AG08396 (cell line): ENCODE measurements around the gene SMIM29.

Experiments
- DNase-seq: peaks from one replicate; pipeline ENCODE4 v3.0.0; 2012; ENCODE audit warnings: low spot score, mixed read lengths

SMIM29 gene

DNA sequence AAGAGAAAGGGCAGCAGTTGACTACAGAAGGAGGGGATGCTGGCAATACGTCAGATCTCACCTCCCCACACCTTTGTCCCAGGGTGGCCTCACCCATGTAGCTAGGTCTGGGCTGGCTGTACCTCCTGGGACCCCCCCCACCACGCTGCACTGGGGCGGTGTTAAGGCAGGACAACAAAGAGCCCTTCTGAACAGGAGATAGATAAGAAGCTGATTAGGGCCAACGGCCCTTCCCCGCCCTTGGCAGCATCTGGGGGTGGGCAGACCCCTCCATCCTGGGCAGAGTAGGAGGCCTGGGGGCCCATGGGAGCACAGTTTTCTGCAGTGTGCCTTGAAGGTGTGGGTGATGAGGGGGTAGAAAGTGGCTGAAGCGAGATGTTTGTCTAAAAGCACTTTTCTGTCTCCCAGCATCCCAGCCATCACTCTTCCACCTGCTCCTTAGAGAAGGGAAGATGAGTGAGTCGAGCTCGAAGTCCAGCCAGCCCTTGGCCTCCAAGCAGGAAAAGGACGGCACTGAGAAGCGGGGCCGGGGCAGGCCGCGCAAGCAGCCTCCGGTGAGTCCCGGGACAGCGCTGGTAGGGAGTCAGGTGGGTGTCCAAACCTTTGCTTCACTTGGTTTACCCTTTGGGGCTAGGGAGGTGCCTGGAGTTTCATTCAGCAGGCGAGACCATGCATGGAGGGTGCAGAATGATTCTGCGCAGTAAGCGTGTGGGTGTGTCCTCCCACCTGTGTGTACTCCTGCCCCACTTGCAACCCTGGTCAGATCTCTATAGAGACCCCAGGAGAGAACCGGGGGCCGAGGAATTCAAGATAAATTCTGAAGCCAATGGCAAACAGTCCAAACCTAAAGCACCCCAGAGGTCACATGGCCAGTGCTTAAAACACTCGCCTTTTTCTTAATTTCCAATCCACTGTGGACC lies 8.2 kb downstream of the SMIM29 start:
- DNase-seq: peak; percentile 5

DNA sequence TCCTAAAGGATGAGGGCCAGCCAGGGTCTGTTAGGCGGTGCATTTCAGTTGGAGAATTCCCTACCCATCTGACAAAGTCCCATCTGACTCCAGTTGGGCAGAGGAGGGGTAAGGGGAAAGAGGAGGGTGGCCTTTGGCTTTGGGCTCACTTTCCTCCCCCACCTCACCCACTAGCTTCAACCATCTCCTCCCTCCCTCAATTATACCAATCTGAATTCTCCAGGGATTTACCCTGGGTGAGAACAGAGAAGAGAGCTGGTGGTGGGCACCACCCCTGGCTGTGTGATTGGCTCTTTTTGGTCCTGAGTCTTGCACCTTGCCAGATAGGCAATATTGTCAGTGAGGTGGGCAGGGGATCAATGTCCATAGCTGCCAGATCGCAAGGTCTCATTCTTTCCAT lies 8.9 kb downstream of the SMIM29 start:
- no peak for DNase-seq

DNA sequence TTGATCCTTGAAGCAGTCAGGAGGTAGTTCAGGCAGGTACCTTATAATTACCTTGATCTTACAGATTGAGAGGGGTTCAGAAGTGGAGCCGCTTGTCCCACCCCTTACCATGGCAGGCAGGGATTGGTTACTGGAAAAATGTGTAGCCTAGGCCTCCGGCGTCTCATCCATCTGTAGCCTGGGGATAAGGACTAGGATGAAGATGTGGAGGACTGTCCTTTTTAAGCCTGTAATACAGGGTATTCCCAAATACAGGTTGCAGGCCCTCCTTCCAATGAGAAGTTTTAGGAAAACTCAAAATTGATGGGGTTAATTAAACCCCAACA lies 9.3 kb downstream of the SMIM29 start:
- peak; percentile 4 for DNase-seq

DNA sequence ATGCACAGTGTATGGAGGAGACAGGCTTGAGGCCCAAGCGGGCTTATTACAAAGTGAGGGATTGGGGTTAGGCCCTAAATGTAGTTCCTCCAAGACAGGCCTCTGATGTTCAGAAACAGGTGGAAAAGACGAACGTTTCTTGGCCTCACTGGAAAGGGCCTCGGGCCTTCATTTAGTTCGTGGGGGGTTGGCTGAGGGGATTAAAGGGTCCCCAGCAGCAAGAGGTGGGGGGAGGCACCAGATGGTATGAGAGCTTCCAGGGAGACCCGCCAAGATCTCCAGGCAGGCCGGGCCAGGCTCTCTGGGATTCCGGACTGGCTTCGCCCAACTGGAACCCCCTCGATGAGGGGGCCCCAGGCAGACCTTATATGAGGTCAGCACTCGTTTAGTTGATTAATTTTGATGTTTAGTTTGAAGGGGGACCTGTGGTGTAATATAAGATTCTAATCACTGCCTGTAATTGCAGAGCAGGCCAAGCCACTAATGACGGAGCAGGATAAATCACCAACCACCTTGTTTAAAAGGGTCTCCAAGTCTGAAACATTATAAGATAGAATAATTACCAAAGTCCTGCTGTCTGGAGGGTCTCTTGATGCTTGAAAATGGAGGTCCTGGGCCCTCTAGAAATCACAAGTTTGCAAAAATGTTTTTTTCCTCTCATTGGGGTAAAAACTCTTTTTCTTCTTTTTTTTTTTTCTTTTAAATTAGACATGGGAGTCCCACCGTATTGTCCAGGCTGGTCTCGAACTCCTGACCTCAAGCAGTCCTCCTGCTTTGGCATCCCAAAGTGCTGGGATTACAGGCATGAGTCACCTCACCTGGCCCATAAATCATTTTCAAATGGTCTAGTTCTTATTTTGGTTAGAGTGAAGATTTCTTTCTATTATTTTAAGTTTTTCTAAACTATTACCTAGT lies 10.0 kb downstream of the SMIM29 start:
- DNase-seq: peak; percentile 9

DNA sequence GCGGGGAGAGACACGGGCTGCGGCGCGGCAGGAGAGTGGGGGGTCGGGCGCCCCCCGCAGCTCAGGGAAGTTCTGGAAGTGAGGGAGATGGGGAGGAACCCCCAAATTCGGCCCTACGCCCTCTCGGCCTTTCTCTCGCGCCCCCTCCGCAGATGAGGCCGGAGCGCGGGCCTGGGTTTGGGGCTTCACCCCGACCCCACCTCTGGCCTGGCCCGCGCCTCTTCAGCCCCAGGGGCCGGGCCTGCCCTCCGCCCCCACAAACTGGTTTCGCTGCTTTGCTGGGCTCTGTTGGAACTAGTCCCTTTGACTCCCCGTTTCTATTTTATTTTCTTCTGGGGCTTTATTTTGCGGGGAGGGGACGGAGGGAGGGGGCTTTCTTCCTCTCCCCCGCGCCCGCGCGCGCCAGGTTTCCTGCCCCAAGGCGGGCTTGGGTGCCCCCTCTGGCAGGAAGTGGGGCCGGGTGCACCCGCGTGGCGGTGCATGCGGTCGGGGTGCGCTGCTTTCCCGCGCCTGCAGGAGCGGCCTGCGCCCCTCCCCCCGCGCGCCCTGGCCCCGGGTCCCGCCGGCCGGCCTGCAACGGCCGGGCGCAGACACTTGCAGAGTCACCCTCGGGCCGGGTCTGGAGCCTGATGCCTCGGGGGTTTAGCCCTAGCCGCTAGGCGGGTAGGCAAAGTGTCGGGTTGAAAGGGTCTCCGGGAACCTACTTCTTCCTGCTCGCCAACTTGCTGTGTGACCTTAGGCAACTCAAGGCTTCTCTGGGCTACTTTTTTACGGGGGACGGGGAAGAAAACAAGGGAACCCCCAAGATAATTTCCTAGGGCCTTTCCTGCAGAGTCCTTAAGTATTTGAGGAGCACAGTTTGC lies 10.9 kb downstream of the SMIM29 start:
- DNase-seq: peak; percentile 69

DNA sequence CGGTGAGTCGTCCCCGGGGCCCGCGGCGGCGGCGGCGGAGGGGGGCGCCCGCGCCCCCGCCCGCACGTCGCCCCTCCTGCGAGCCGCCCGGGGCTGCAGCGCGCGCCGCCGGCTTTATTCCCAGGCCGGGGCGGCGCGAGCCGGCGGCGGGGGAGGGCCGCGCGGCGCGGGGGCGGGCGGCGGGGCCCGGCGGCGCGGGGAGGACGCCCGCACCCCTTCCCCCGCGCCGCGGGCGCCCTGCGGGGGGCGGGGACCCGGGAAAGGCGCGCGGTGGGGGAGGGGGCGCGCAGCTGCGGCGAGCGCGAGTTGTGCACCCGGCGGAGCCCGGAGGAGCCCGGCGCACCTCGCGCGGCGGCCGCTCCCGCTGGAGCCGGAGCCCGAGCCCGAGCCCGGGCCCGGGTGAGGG lies 11.5 kb downstream of the SMIM29 start:
- peak; percentile 64 for DNase-seq

DNA sequence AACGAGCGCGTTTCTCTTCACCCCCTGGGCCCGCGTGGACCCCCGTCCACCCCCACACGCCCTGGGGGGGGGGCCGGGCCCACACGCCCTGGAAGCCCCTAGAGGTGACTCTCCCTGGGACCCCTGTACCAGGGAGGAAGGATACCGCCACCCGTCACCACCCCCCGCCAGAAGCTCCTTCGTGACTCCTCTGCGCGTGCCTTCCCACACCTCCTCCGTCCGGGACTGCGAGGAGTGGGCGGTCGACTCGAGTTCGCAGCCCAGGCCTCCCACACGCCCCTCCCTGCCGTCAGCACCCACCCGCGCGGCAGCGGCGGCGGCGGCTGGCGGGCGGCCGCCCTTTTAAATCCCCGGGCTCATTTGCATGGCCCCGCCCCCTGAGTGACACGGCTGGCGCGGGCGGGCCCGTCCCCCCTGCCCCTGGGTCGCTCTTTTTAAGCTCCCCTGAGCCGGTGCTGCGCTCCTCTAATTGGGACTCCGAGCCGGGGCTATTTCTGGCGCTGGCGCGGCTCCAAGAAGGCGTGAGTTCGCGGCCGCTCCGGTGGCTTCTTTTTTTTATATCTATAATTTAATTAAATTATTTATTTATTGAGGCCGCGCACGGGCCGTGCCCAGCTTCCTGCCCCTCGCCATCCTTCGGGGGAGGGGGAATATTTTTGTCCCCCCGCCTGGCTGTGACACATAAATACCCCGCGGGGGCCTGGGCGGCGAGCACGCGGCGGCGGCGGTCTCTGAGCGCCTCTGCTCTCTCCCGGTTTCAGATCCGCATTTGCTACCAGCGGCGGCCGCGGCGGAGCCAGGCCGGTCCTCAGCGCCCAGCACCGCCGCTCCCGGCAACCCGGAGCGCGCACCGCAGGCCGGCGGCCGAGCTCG lies 12.1 kb downstream of the SMIM29 start, which contains the start of gene HMGA1:
Gene HMGA1 (plus strand): TSS at position 431 of the 873 bp plus-strand sequence. CDS start 3,908 bp downstream, outside the sequence.
- DNase-seq: peak; percentile 95

DNA sequence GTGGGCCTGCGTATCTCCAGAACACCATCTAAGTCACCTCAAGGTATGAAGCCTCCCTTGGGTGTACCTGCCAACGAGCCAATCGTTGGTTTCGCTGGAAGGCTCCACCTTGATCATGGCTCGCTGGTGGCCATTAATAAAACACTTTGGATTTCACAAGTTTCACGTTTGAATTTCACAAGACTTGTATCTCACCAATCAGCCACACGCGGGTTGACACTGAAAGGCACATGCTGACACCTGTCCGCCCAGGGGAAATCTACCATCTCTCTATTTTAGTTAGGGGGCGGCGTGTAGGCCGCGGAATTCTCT lies 12.7 kb downstream of the SMIM29 start:
- peak; percentile 13 for DNase-seq

DNA sequence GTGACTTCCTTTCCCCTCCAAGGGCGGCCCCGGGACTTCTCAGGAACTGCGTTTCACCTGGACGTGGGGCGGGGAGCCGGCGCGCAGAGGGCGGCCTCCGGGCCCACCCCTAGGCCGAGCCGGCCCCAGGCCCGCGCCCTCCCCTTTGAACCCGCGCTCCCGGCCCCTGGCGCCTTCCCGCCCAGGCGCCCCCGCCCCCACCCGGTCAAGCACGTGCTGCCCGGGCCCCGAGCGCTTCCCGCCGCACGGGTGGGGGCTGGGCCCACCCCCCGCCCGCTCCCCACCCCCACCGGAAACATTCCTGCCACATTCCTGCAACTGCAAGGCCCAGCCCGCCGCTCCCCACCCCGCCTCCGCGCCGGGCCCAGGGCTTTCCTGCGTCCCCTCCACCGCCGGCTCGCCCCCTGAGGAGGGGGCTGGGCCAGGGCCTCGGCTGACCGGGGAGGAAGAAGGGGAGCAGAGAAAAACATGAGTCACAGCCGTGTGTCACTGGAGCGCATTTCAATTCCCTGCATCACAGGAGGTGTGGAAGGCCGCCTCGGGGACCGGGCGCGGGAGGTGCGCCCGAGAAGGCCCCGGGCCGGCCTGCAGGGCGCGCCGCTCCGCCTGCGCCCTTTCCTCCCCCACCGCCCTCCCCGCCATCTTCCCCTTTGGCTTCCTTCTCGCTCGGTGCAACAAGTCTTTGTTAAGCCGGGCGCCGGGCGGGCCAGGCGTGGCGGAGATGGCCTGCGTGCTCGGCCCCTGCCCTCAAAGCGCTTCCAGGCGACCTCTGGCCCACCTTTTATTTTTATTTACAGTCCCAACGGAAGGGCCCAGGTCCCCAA lies 13.3 kb downstream of the SMIM29 start:
- peak; percentile 84 for DNase-seq

DNA sequence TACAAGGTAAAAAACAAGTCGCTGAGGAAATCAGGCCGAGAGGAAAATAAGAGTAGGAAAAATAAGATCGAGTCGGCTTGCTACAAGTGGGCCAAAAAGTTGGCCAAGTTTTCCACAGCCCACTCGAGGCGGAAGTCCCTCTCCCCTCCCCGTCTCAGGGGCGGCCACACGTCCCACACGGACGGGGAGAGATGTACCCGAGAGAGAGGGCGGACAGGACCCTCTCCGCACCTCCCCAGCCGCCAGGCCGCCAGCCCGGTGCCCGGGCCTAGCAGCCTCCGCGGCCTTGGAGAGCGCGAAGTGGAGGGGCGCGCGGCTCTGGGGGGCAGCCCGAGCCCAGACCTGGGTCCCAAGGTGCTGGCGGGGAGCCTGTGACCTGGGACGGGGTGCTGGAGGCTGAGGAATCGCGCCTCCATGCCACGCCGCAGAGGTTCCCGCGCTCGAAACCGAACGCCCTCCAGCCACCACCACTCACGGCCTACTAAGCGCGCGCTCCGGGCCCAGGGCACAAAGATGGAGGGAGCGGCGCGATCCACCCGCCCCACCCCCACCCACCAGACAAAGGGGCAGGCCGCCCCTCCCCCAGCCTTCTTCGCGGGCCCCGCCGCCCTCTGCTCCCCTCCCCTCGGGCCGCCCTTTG lies 14.0 kb downstream of the SMIM29 start:
- DNase-seq: peak; percentile 3

DNA sequence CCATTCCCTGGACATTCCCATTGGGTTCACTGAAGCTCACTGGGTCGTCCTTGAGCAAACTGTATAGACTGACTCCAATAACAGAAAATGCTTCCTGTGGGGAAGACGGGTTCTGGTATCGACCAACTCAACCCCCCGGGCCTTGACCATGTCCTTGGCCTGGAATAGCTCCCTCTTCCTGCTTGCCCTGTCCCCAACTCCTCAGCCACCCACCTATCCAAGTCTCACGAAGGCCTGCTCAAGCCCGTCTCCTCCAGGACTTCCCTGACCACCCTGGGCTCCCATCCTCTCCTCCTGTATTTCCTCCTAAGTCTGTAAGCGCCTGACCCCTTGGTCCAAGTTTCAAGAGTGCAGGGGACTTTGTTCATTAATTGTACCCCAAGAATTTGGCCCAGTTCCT lies 14.9 kb downstream of the SMIM29 start:
- DNase-seq: peak; percentile 3

DNA sequence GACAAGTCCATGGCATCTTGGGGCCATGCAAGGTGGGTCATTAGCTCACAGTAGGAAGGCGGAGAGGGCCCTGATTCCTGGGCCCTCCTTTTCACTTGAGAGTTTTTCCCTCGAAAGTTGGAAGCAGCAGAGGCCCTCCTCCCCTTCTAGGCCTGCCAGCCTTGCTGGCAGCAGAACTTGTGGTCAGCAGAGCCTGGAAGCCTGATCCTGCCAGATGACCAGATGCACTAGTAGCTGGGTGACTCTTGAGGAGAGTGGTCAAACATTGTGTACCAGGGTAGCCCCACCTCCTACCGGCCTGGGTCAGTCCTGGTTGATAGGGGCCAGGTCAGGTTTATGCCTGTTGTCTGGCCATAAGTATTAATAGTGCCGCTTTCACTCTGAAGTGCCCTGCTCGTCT lies 15.9 kb downstream of the SMIM29 start:
- peak; percentile 49 for DNase-seq

DNA sequence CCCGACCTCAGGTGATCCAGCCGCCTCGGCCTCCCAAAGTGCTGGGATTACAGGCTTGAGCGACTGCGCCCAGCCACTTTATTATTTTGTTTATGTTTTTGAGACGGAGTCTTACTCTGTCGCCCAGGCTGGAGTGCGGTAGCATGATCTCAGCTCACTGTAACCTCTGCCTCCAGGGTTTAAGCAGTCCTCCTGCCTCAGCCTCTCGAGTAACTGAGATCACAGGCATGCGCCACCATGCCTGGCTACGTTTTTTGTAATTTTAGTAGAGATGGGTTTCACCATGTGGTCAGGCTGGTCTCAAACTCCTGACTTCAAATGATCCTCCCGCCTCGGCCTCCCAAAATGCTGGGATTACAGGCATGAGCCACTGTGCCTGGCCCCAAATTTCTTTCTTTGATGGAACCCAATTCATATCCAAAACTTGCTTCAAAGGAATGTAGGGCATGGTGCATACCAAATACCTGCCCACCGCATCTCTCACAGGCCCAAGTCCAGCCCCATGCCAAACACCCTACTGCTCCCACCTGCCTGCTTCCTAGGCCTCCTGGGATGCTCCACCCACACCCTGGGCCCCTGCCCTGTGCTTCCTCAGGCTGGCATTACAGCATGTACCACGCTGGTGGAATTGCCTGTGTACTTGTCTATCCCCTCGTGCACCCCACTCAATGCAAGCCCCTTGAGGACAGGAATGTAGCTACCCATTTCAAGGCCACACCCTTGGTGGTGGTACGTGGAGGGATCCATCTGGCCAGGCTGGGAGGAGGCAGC lies 17.1 kb downstream of the SMIM29 start:
- no peak for DNase-seq

DNA sequence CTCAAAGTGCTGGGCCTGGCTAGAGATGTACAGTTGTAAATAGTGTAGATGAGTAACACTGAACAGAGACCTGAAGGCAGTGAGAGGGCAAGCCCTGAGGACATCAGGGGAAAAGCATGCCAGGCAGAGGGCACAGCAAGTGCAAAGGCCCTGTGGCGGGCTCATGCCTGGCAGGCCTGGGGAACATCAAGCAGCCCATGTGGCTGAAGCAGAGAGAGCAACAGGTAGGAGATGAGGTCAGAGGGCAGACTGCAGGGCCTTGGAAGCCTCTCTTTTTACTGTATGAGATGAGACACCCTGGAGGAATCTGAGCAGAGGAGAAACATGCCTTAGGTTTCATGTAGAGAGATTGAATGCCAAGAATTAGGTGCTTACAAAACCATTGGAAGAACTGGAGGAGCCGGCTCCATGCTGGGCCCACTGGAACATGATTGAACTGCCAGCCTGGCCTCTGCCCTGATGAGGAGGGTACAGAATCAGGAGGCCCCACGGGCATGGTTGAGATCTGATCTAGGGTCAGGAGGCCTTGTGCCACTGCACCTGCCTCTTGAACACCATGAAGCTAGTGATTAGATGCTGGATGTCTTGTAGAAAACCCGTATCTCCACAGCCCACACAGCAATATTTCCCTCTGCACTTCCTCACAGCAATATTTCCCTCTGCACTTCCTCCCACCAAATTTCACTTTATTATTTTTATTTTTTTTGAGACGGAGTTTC lies 18.0 kb downstream of the SMIM29 start:
- DNase-seq: peak; percentile 13

DNA sequence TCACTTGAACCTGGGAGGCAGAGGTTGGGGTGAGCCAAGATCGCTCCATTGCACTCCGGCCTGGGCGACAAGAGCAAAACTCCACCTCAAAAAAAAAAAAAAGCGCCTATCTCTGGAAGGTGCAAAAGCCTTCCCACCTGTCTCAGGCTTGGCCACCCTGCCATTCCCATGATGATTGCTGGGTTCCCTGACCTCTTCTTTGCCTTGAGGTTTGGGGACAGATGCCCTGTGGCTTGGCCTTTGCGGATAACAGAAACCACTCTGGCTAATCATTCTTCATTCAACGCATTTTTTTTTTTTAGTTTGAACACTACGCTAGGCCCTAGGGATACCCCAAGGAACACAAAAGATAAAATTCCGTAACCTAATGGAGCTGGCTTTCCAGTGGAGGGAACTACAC lies 18.9 kb downstream of the SMIM29 start:
- DNase-seq: no peak

DNA sequence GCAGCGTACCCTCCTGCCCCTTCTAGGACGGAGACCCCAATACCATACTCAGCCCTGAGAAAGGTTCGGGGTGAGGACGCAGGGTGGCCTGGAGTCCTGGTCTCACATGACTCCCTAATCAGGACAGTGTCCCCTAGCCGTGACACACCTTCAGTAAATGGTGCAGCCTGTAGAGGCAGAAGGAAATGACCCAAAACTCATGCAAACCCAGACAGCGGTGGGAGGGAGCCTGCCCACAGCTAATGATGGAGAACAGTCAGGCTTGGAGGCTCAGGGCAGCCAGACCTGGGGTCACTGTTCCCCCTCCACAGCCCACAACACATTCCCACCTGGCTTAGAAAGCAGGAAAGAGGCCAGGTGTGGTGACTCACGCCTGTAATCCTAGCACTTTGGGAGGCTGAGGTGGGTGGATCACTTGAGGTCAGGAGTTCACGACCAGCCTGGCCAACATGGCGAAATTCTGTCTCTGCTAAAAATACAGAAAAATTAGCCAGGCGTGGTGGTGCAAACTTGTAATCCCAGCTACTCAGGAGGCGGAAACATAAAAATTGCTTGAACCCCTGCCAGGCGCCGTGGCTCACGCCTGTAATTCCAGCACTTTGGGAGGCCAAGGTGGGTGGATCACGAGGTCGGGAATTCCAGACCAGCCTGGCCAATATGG lies 20.9 kb downstream of the SMIM29 start:
- DNase-seq: no peak

DNA sequence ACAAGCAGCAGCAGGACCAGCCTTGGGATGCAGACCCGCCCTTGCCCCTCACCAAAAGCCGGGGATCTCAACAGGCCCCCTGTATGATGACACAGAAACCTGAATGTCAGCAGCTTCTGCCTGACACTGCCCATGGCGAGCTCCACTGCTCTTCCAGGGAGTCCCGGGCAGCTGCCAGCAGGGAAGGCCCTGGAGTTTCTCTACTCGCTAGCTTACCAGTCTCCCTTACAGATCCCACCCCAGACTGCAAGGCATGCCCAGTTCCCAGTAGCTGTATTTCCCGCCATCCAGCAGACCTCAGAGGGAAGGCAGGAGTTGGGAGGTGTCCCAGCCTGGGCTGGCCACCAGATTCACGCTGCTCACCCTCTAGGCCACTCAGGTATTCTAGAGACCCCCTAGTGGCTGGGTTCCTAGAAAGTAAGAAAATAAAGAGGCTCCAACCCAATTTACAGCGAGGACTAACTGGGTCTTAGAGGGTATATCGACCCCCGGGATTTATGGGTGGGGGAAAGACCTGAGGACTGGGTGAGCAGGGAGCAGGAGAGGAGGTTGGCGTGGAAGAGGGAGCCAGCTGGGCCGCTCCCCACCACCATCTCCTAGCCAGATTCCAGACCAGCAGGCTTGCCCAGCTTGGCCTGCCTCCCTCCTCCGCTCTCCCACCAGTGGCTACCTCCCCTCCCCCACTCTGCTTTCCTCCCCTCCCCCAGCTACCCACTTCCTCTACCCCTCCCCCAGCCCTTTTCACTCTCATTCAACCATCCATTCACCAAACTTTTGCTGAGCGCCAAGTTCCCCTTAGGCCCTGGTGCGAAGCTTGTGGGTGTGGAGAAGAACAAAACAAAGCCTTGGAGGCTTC lies 21.8 kb downstream of the SMIM29 start:
- DNase-seq: no peak
